Body of pancreas (tissue), 4 donors: ENCODE data around the gene CABP1. TPM values are rescaled to one million over a fixed set of nuclear protein-coding genes. Genes with fewer than 3 reads are reported as not detected.
"Not testable (repeated sequence)": the region's sequence is repeated elsewhere in the genome, so short reads cannot be mapped to it uniquely, and the experiment has no call there.

Experiments
- ATAC-seq: fragments of 150-250 bp; one replicate; pipeline ENCODE4 v1.9.1; 2016
- DNase-seq, 4 donors: peaks; one replicate each; pipeline ENCODE4 v3.0.0-alpha.2; 2019
- H3K27ac ChIP-seq, 4 donors: fragments of 200-600 bp; sonication (generic); 1 replicate in 3 of 4; 2 replicates in 1 of 4; pipeline versions ENCODE4 v1.5.1 to v1.6.1; 2016 to 2019; ENCODE audit warnings: mild to moderate bottlenecking in 1 of 4, mixed read lengths in 1 of 4, moderate library complexity in 1 of 4
- H3K27me3 ChIP-seq, 2 donors: fragments of 200-600 bp; sonication (generic); one replicate each; pipeline ENCODE4 v1.6.0; 2016; ENCODE audit warnings: mild to moderate bottlenecking in 1 of 2
- H3K36me3 ChIP-seq, 2 donors: fragments of 200-600 bp; sonication (generic); replicated peaks in 1 of 2; 2 replicates each; pipeline ENCODE4 v1.5.1; 2016; ENCODE audit warnings: low read depth in 2 of 2; ENCODE audit not compliant: insufficient read depth in 1 of 2
- H3K4me1 ChIP-seq: fragments of 200-600 bp; sonication (generic); one replicate; pipeline ENCODE4 v1.6.0; 2016
- H3K4me3 ChIP-seq, 2 donors: fragments of 200-600 bp; sonication (generic); 1 replicate in 1 of 2; 2 replicates in 1 of 2; pipeline ENCODE4 v1.5.1; 2016 to 2019
- H3K9me3 ChIP-seq, 3 donors: fragments of 200-600 bp; sonication (generic); 1 replicate in 2 of 3; 2 replicates in 1 of 3; pipeline ENCODE4 v1.5.1; 2016
- CTCF ChIP-seq, 7 experiments: fragments of 450-650 bp in 4 of 7; fragments of 200-600 bp in 3 of 7; sonication (generic) in 3 of 7; IDR thresholded peaks; one replicate each; pipeline ENCODE4 v1.5.1; 2016 to 2019; ENCODE audit warnings: antibody characterized with exemption in 7 of 7
- POLR2A ChIP-seq, 3 donors: fragments of 450-650 bp; IDR thresholded peaks; one replicate each; pipeline ENCODE4 v1.6.1; 2016; ENCODE audit warnings: antibody characterized with exemption in 3 of 3, mild to moderate bottlenecking in 2 of 3
- WGBS, 2 donors: methylation state at CpG; one replicate each; pipeline ENCODE4 v1.1.5; 2017; 5-methylcytosine and 5-hydroxymethylcytosine counted together
- intact Hi-C: fragments of 100-400 bp; cut with DNase I; formaldehyde crosslinking; loops from one replicate; pipeline ENCODE4 v1.15.1; 2023
- total RNA-seq, 2 donors: library from RNA; depleted of rRNA; stranded (reverse); fragments of >200 nt; gene quantifications; one replicate each; pipeline ENCODE4 v1.1.0, GENCODE V29; 2016

The CABP1 gene
- total RNA-seq, 2 donors from 2014 or later, result 0.33 to 1.0 TPM

DNA sequence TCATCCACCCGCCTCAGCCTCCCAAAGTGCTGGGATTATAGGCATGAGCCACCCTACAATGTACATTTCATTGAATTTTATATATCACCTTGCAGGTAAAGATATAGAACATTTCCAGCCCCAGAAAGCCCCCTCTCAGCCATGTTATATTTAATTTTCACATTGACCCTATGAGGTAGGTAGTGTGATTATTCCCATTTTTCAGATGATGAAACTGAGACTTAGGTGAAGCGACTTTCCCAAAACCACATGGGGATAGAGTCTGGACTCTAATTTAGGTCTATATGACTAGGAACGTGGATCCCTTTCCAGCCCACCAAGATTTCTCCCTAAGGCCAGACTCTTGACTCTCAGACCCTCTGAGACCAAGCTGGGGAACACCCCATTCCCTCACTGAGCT, 43.5 kb upstream of the CABP1 start:
- ATAC-seq (no peak), DNase-seq (no peak)
- Histone ChIP-seq H3K27me3 (no peaks in the 10 kb centered on the region), H3K4me1 (peaks cover 5% of the 10 kb centered on the region), H3K27ac (no peak overlapping the region), H3K9me3 (no peaks in the 10 kb centered on the region), H3K36me3 (no peaks in the 10 kb centered on the region), H3K4me3 (no peak overlapping the region)
- intact Hi-C loops, result no loop called here
- TF ChIP-seq CTCF (IDR thresholded peaks at IDR 0.05) (no peak), POLR2A (IDR thresholded peaks at IDR 0.05) (no peak)
- WGBS, 2 donors, result 86 to 91% methylated on average over 3 of the region's 3 CpGs

GRCh38 chr12:120597861-120598260, 42.6 kb upstream of the CABP1 start:
- Histone ChIP-seq H3K27me3 (no peaks in the 10 kb centered on the region), H3K36me3 (no peaks in the 10 kb centered on the region), H3K27ac (no peak overlapping the region), H3K9me3 (no peaks in the 10 kb centered on the region), H3K4me1 (peaks cover 5% of the 10 kb centered on the region), H3K4me3 (no peak overlapping the region)
- intact Hi-C loops, result no loop called here
- DNase-seq (no peak), ATAC-seq (no peak)
- 62 to 68% methylated on average over 3 of the region's 3 CpGs for WGBS, 2 donors
- TF ChIP-seq CTCF (IDR thresholded peaks at IDR 0.05) (no peak), POLR2A (IDR thresholded peaks at IDR 0.05) (no peak)

GRCh38 chr12:120598674-120599463, 41.6 kb upstream of the CABP1 start:
- Histone ChIP-seq H3K27ac (peak overlapping the region in 2 of 4 donors; percentile 24 to 51), H3K27me3 (no peaks in the 10 kb centered on the region), H3K9me3 (no peaks in the 10 kb centered on the region), H3K4me1 (peaks cover 5% of the 10 kb centered on the region), H3K36me3 (no peaks in the 10 kb centered on the region), H3K4me3 (no peak overlapping the region)
- 27 to 40% methylated on average over 11 to 13 of the region's 13 CpGs for WGBS, 2 donors
- TF ChIP-seq CTCF (IDR thresholded peaks at IDR 0.05), result no peak
- no peak for TF ChIP-seq POLR2A (IDR thresholded peaks at IDR 0.05)
- ATAC-seq (peak; percentile 75), DNase-seq (peak in 3 of 4 donors; percentile 26 to 45 (median 42))
- intact Hi-C loops, result no loop called here

GRCh38 chr12:120599672-120600552, 40.5 kb upstream of the CABP1 start:
- no peaks in the 10 kb centered on the region for H3K9me3 ChIP-seq
- DNase-seq (no peak), ATAC-seq (no peak)
- intact Hi-C loops, result no loop called here
- H3K4me1 ChIP-seq, result peaks cover 5% of the 10 kb centered on the region
- no peak overlapping the region for H3K4me3 ChIP-seq
- H3K36me3 ChIP-seq, result no peaks in the 10 kb centered on the region
- H3K27ac ChIP-seq, result peak overlapping the region in 2 of 4 donors; percentile 24 to 51
- 82 to 88% methylated on average over 23 of the region's 23 CpGs for WGBS, 2 donors
- H3K27me3 ChIP-seq, result no peaks in the 10 kb centered on the region
- TF ChIP-seq CTCF (IDR thresholded peaks at IDR 0.05), result no peak
- no peak for TF ChIP-seq POLR2A (IDR thresholded peaks at IDR 0.05)

- H3K4me1 ChIP-seq, H3K4me3 ChIP-seq, ATAC-seq, H3K27me3 ChIP-seq, H3K27ac ChIP-seq, intact Hi-C loops, H3K36me3 ChIP-seq, H3K9me3 ChIP-seq: not testable (repeated sequence)
- DNase-seq, result peak in 1 of 4 donors; percentile 17
- 44 to 56% methylated on average over 5 of the region's 5 CpGs for WGBS, 2 donors
Measured at GRCh38 chr12:120602416-120602815, 38.0 kb upstream of the CABP1 start.
